ENCODE data around the gene GMPPA. TPM values are rescaled to one million over a fixed set of nuclear protein-coding genes. Genes with fewer than 3 reads are reported as not detected.

The GMPPA gene
- total RNA-seq, 1 donor from 2014 or later = 54.0 TPM

- intact Hi-C loops (cut with micrococcal nuclease) = loop anchor here (2.0 kb wide), 1 partner anchor 90 kb away; no protein-coding TSS in a partner anchor
These were observed 54.4 kb downstream of the GMPPA start for GRCh38 chr2:219553168-219553417.

DNA sequence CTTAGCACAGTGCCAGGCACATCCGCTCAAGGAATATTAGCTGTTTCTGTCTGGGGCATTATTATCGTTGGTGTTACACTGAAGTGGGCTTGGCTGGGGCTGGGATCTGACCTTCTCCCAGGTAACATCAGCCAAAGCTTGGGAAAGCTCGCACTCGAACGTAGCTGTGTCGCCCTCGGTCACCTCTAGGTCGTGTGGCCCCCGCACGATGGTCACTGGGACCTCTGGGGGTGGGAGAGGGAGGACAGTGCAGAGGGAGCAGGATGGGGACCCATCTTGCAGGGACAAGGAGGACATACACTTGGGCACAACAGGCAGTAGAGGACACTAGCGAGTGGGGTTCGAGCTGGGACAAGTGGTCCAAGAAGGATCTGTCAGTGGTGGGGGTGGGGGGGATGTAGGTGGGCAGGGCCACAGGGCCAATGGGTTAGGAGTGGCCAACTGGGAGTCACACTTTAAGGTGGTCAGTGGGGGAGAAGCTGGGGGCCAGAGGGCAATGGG is 54.8 kb downstream of the GMPPA start:
- intact Hi-C loops (cut with micrococcal nuclease) = loop anchor here (2.0 kb wide), 1 partner anchor 89 kb away; no protein-coding TSS in a partner anchor

GRCh38 chr2:219554350-219554749 is 55.7 kb downstream of the GMPPA start:
- intact Hi-C loops (cut with micrococcal nuclease) = no loop called here

- intact Hi-C loops (cut with micrococcal nuclease) = no loop called here
These were observed 57.3 kb downstream of the GMPPA start for GRCh38 chr2:219555956-219556355.

- intact Hi-C loops (cut with micrococcal nuclease) = no loop called here
These were observed 57.7 kb downstream of the GMPPA start for GRCh38 chr2:219556413-219556812.

Other genes starting within 250 kb of the GMPPA start
- gene TUBA4B, start 245.6 kb upstream of the GMPPA start, total RNA-seq = 0.17 TPM in 1 of 2 replicates, not detected in the other
- 290 and 312 TPM in 2 replicates for gene TUBA4A, start 245.0 kb upstream of the GMPPA start, total RNA-seq
- 46.7 and 53.0 TPM in 2 replicates for gene DNAJB2, start 219.5 kb upstream of the GMPPA start, total RNA-seq
- not detected in 2 replicates for gene PTPRN, start 189.5 kb upstream of the GMPPA start, total RNA-seq
- gene RESP18, start 166.1 kb upstream of the GMPPA start, total RNA-seq = not detected in 2 replicates
- gene DNPEP, start 111.0 kb upstream of the GMPPA start, total RNA-seq = 78.3 and 81.0 TPM in 2 replicates
- gene DES, start 80.5 kb upstream of the GMPPA start, total RNA-seq = not detected in 2 replicates
- 0.05 and 0.39 TPM in 2 replicates for gene SPEG, start 64.0 kb upstream of the GMPPA start, total RNA-seq
- gene ASIC4, start 15.6 kb downstream of the GMPPA start, total RNA-seq = not detected in 2 replicates
- 19.5 and 21.1 TPM in 2 replicates for gene CHPF, start 44.9 kb downstream of the GMPPA start, total RNA-seq
- gene TMEM198, start 45.1 kb downstream of the GMPPA start, total RNA-seq = 1.0 and 1.3 TPM in 2 replicates
- 0.12 and 0.25 TPM in 2 replicates for gene OBSL1, start 72.6 kb downstream of the GMPPA start, total RNA-seq
- not detected in 2 replicates for gene INHA, start 73.4 kb downstream of the GMPPA start, total RNA-seq
- gene STK11IP, start 99.0 kb downstream of the GMPPA start, total RNA-seq = 35.8 and 38.7 TPM in 2 replicates
- gene SLC4A3, start 128.7 kb downstream of the GMPPA start, total RNA-seq = not detected in 2 replicates

All from T-helper 1 cell treated with Interleukin-12 subunit alpha and Interleukin-12 subunit beta and Interleukin-4 antibody, amounts not matched to agents 30 ng/mL and 1 ng/mL, for 36 hours (primary cell).